GM21515 (cell line): Measurements from ENCODE around the gene PEX16.
A peak's percentile ranks its signal among the peaks of the same experiment; 100 is the strongest.
"Not testable (repeated sequence)": the region's sequence is repeated elsewhere in the genome, so short reads cannot be mapped to it uniquely, and the experiment has no call there.

ENCODE experiments used
- ATAC-seq: cut with Tn5 transposase; IDR thresholded peaks from one replicate; pipeline ENCODE4 v1.9.1; 2021; ENCODE audit not compliant: unreplicated experiment

PEX16 gene

DNA sequence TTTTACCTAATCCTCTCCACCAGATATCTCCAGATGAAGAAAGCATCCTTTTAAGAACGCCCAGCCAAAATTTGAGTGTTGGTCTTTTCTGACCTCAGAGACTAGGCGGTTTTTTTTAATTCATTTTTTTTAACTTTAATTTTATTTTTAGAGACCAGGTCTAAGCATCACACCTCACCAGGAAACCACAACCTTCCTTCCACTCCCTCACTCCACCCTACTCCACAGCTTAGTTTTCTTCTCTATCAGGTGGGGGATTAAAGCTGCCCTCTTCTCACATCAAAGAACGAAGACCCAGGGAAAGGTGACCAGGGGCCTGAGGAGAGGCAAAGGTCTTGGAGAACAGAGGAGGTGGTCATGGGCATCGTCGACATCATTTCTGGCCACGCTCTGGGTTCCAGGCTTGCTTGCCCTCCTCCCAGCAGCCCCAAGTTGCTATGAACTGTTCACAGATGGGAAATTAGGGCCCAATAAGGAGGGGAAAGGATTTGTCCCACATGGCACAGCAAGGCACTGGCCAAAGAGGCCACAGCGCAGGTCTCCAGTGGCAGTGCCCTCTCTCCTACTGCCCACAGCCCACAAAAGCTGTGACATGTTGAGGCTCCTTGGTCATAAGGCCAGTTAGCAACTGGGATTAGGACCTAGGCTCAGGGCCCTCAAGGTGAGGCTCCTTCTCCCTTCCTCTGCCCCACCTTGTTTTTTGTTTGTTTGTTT lies 1.4 kb upstream of the PEX16 start:
- no peak for ATAC-seq

DNA sequence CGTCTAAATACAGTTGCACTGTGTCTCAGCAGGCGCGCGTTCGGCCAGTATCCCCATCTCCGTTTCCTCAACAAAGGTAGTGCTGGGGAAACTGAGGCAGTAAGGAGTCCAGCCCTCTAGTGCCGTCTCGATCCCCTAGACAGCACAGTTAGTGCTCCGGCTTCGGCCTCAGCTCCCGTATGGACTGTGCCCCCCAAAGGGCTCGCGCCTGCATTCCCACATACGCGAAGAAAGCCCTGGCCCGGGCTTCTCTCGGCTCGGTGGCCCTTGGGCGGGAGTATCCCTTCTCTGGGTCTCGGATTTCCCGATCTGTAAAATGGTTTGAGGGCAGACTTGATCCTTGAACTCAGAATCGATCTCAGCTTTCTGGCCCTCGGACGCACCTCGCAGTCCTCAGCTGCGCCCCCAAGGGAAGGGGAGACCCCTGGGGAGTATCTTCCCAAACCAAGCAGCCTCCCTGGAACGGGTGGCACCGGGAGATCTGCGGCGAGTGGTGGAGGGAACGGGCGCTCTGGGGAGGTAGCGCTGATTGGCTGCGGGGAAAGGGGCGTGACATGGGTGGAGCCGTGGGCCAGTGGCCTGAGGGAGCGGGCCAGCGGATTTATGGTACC lies 759 bp upstream of the PEX16 start:
- peak; percentile 38 for ATAC-seq

DNA sequence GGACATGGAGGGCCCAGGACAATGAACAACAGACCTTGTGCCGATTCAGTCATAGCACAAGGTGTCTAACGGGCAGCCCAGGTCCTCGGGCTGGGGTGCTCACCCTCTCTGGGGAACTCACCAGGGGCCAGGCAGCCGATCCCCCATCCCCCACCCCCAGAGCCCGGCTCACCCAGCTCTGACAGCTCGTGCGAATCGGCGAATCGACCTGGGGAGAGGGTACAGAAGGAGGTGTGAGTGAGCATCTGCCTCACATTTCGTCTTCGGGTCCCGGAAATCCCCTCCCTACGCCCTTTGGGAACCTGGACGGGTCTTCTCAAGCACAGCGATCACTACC lies 423 bp downstream of the PEX16 start:
- ATAC-seq, result no peak

GRCh38 chr11:45915446-45915845 lies 2.2 kb downstream of the PEX16 start:
- ATAC-seq, result no peak

GRCh38 chr11:45913942-45914635 lies 3.6 kb downstream of the PEX16 start:
- no peak for ATAC-seq

GRCh38 chr11:45913514-45913913 lies 4.2 kb downstream of the PEX16 start:
- no peak for ATAC-seq

- ATAC-seq, result no peak
These were observed 7.1 kb downstream of the PEX16 start for GRCh38 chr11:45910623-45911022.

GRCh38 chr11:45909594-45910475 lies 7.8 kb downstream of the PEX16 start:
- no peak for ATAC-seq

- ATAC-seq, result no peak
These were observed 9.7 kb downstream of the PEX16 start for GRCh38 chr11:45907911-45908370.

GRCh38 chr11:45906965-45907611 lies 10.6 kb downstream of the PEX16 start, which contains the start of gene FREY1:
Gene FREY1 (minus strand): TSS chr11:45907271. CDS start chr11:45907245, 26 bp downstream.
- no peak for ATAC-seq

- no peak for ATAC-seq
These were observed 11.5 kb downstream of the PEX16 start for GRCh38 chr11:45906096-45906682.

- ATAC-seq, result not testable (repeated sequence)
These were observed 12.1 kb downstream of the PEX16 start for GRCh38 chr11:45905576-45905975.

GRCh38 chr11:45905095-45905494 lies 12.6 kb downstream of the PEX16 start:
- ATAC-seq, result no peak

- ATAC-seq, result no peak
These were observed 13.3 kb downstream of the PEX16 start for GRCh38 chr11:45904309-45904915.

- no peak for ATAC-seq
These were observed 15.0 kb downstream of the PEX16 start for GRCh38 chr11:45902452-45903380.

- no peak for ATAC-seq
These were observed 16.1 kb downstream of the PEX16 start for GRCh38 chr11:45901626-45902025.

DNA sequence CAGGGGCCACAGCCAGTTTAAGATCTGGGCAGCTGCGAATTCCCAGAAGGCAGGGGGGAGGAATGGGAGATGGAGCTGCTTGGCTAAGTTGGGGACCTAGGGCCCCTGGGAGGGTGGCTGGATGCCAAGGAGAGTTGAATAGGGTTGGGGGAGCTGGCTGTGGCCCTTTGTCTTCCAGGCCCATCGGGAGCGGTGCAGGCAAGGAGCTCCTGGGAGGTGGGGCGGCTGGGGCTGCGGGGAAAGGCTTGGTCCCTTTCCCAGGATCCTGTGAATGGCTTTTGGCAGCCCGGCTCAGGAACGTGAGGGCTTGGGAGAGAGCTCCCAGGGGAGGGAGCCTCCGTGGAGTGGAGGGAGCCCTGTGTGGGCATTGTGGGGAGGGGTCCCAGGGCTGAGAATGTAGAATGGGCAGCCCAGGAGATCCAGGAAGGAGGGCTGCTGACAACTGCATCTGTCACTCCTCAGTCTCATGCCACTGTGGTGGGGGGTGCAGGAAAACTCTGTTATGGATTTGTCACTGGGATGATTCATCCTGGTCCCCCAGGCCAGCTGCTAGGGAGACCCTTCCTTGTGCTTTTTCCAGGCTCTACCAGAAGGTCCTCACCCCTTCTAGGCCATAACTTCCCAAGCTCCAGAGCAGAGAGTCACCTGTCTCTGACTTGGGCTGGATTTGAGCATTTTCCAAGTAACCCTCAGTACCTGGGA lies 16.6 kb downstream of the PEX16 start:
- no peak for ATAC-seq

GRCh38 chr11:45900175-45900800 lies 17.4 kb downstream of the PEX16 start:
- not testable (repeated sequence) for ATAC-seq
